HG02623 (cell line): Measurements from ENCODE around the gene SDHD.
A peak's percentile ranks its signal among the peaks of the same experiment; 100 is the strongest.
"Not testable (repeated sequence)": the region's sequence is repeated elsewhere in the genome, so short reads cannot be mapped to it uniquely, and the experiment has no call there.

Source experiments
- ATAC-seq: cut with Tn5 transposase; IDR thresholded peaks from one replicate; pipeline ENCODE4 v1.9.1; 2021; ENCODE audit warnings: moderate library complexity; ENCODE audit not compliant: unreplicated experiment

Gene SDHD

GRCh38 chr11:112086422-112087191, at the start of gene SDHD, which contains the start of gene TIMM8B:
SDHD (plus strand) TSS chr11:112086873; CDS start chr11:112086908, 35 bp downstream.
TIMM8B (minus strand) TSS chr11:112086756; CDS start chr11:112086723, 33 bp downstream.
- peak; percentile 95 for ATAC-seq

GRCh38 chr11:112037527-112037926, 49.1 kb upstream of the SDHD start:
- ATAC-seq, result no peak

GRCh38 chr11:112042161-112042960, 44.3 kb upstream of the SDHD start:
- ATAC-seq, result no peak

GRCh38 chr11:112042961-112043304, 43.7 kb upstream of the SDHD start:
- no peak for ATAC-seq

GRCh38 chr11:112044961-112045360, 41.7 kb upstream of the SDHD start:
- no peak for ATAC-seq

- ATAC-seq, result not testable (repeated sequence)
Observed at GRCh38 chr11:112046647-112047046, 40.0 kb upstream of the SDHD start.

GRCh38 chr11:112048256-112048655, 38.4 kb upstream of the SDHD start:
- ATAC-seq, result not testable (repeated sequence)

- no peak for ATAC-seq
Observed at GRCh38 chr11:112049777-112050176, 36.9 kb upstream of the SDHD start.

GRCh38 chr11:112050721-112051120, 36.0 kb upstream of the SDHD start:
- peak; percentile 88 for ATAC-seq

GRCh38 chr11:112051768-112052167, 34.9 kb upstream of the SDHD start:
- ATAC-seq, result no peak

- no peak for ATAC-seq
Observed at GRCh38 chr11:112057170-112057569, 29.5 kb upstream of the SDHD start.

- no peak for ATAC-seq
Observed at GRCh38 chr11:112058103-112058502, 28.6 kb upstream of the SDHD start.

GRCh38 chr11:112062923-112063322, 23.8 kb upstream of the SDHD start:
- ATAC-seq, result no peak

- ATAC-seq, result peak; percentile 80
Observed at GRCh38 chr11:112073941-112074811, 12.5 kb upstream of the SDHD start, which contains the start of the genes NKAPD1 and PIH1D2. NKAPD1 (plus strand) TSS chr11:112074299; CDS start chr11:112075575, 1,276 bp downstream. PIH1D2 (minus strand) TSS chr11:112074017; CDS start chr11:112073174, 843 bp downstream.

- no peak for ATAC-seq
Observed at GRCh38 chr11:112082729-112083128, 3.9 kb upstream of the SDHD start.

- ATAC-seq, result peak; percentile 15
Observed at GRCh38 chr11:112085822-112086421, 751 bp upstream of the SDHD start.

GRCh38 chr11:112087212-112087611, 539 bp downstream of the SDHD start:
- no peak for ATAC-seq

- not testable (repeated sequence) for ATAC-seq
Observed at GRCh38 chr11:112095302-112095701, 8.6 kb downstream of the SDHD start.

- ATAC-seq, result no peak
Observed at GRCh38 chr11:112096194-112096593, 9.5 kb downstream of the SDHD start.

GRCh38 chr11:112097734-112098528, 11.3 kb downstream of the SDHD start:
- ATAC-seq, result no peak
